ENCODE measurements around the gene SRP54.
"Not testable (repeated sequence)": the region's sequence is repeated elsewhere in the genome, so short reads cannot be mapped to it uniquely, and the experiment has no call there.

SRP54 gene

GRCh38 chr14:34983786-34984185 is 994 bp downstream of the SRP54 start:
- DNase-seq (ENCODE audit: low spot score): no peak

- DNase-seq (ENCODE audit: low spot score): no peak
These were observed 2.9 kb downstream of the SRP54 start for GRCh38 chr14:34985740-34986139.

- no peak for DNase-seq (ENCODE audit: low spot score)
These were observed 4.4 kb downstream of the SRP54 start for GRCh38 chr14:34987180-34987579.

GRCh38 chr14:34989762-34990161 is 7.0 kb downstream of the SRP54 start:
- DNase-seq (ENCODE audit: low spot score): no peak

GRCh38 chr14:34993426-34993825 is 10.6 kb downstream of the SRP54 start:
- no peak for DNase-seq (ENCODE audit: low spot score)

- DNase-seq (ENCODE audit: low spot score): no peak
These were observed 11.9 kb downstream of the SRP54 start for GRCh38 chr14:34994668-34995067.

GRCh38 chr14:34997762-34998161 is 15.0 kb downstream of the SRP54 start:
- DNase-seq (ENCODE audit: low spot score): no peak

- no peak for DNase-seq (ENCODE audit: low spot score)
These were observed 16.7 kb downstream of the SRP54 start for GRCh38 chr14:34999500-34999899.

- no peak for DNase-seq (ENCODE audit: low spot score)
These were observed 18.8 kb downstream of the SRP54 start for GRCh38 chr14:35001621-35002020.

GRCh38 chr14:35004839-35005238 is 22.0 kb downstream of the SRP54 start:
- no peak for DNase-seq (ENCODE audit: low spot score)

- DNase-seq (ENCODE audit: low spot score): no peak
These were observed 33.8 kb downstream of the SRP54 start for GRCh38 chr14:35016568-35016967.

GRCh38 chr14:35020713-35021112 is 37.9 kb downstream of the SRP54 start:
- DNase-seq (ENCODE audit: low spot score): no peak

- DNase-seq (ENCODE audit: low spot score): no peak
These were observed 45.6 kb downstream of the SRP54 start for GRCh38 chr14:35028435-35028834.

GRCh38 chr14:35032562-35032961 is 49.8 kb downstream of the SRP54 start:
- no peak for DNase-seq (ENCODE audit: low spot score)

GRCh38 chr14:35034440-35034833 is 51.6 kb downstream of the SRP54 start:
- no peak for DNase-seq (ENCODE audit: low spot score)

- DNase-seq (ENCODE audit: low spot score): not testable (repeated sequence)
These were observed 52.3 kb downstream of the SRP54 start for GRCh38 chr14:35034944-35035554.

GRCh38 chr14:35038312-35038711 is 55.5 kb downstream of the SRP54 start:
- not testable (repeated sequence) for DNase-seq (ENCODE audit: low spot score)

GRCh38 chr14:35042632-35043031 is 59.8 kb downstream of the SRP54 start:
- DNase-seq (ENCODE audit: low spot score): no peak

- DNase-seq (ENCODE audit: low spot score): no peak
These were observed 60.3 kb downstream of the SRP54 start for GRCh38 chr14:35043046-35043445.

GRCh38 chr14:35044939-35045797 is 62.4 kb downstream of the SRP54 start:
- peak; percentile 39 for DNase-seq (ENCODE audit: low spot score)

GRCh38 chr14:35045798-35046047 is 62.9 kb downstream of the SRP54 start:
- DNase-seq (ENCODE audit: low spot score): no peak

GRCh38 chr14:35046048-35046750 is 63.4 kb downstream of the SRP54 start, which contains the start of gene FAM177A1:
TSS of gene FAM177A1 (plus strand) at chr14:35046272. CDS start at chr14:35046464, 192 bp downstream.
- peak; percentile 98 for DNase-seq (ENCODE audit: low spot score)
